GM21786 (cell line): ENCODE data around the gene FUCA2.
A peak's percentile ranks its signal among the peaks of the same experiment; 100 is the strongest.
"Not testable (repeated sequence)": the region's sequence is repeated elsewhere in the genome, so short reads cannot be mapped to it uniquely, and the experiment has no call there.

Experiments used
- ATAC-seq: cut with Tn5 transposase; IDR thresholded peaks from one replicate; pipeline ENCODE4 v1.9.1; 2021; ENCODE audit not compliant: unreplicated experiment

Gene FUCA2

DNA sequence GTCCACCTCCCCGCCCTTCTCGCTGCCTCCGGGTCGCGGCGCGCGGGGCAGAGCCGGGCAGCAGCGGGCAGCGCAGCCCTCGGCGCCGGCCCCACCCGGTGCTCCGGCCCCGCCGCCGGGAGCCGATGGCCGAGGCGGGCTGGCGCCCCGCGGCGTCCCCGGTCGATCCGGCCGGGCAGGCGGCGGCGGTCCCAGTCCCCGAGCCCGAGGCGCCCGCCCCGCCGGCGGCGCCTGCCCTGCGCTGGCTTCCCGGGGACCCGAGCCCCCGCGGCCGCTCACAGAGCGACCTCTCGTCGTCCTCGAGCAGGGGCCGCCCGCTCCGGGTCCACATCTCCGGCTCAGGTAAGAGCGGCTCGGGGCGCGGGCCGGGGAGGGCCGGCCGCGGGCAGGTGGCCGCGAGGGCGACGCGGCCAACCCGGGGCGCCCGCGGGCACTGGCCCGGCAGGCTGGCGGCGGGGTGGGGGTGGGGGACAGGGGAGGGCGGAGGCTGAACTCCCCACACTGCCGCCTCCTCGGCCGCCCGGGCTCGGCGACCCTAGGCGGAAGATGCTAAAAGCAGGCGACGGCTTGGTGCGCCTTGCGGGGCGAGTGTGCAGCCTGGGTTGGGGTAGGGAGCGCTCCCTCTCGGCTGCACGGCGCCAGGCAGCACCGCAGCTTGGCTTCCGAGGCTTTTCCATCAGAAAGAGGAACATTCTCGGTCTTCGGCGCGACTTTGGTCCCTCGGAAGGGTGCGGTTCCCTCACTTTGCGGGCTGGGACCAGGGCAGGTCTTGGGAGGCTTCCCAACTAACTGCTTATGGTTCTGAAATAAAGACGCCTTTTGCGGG, 25.6 kb upstream of the FUCA2 start:
- ATAC-seq: peak; percentile 51

DNA sequence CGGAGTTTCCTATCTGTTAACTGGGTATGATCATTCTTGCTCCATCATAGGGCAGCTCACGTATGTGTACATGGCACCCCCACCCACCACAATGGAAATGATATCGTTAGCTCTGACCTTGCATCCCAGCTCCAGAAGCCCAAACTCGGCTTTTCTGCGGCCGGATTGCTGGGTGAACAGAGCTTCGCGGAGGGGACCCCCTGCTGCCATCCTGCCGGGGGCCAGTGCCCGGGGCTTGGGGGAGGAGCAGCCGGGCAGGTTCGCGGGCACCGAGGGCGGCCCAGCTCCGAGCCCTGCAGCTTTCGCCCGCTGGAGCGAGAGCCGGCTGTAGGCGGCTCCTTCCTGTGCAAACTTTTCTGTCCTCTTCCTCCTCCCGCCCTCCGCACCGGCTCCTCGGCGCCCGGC, 24.9 kb upstream of the FUCA2 start:
- ATAC-seq: peak; percentile 67

- no peak for ATAC-seq
Measured at GRCh38 chr6:143535189-143535614, 23.7 kb upstream of the FUCA2 start.

- ATAC-seq: no peak
Measured at GRCh38 chr6:143531720-143532499, 20.4 kb upstream of the FUCA2 start.

DNA sequence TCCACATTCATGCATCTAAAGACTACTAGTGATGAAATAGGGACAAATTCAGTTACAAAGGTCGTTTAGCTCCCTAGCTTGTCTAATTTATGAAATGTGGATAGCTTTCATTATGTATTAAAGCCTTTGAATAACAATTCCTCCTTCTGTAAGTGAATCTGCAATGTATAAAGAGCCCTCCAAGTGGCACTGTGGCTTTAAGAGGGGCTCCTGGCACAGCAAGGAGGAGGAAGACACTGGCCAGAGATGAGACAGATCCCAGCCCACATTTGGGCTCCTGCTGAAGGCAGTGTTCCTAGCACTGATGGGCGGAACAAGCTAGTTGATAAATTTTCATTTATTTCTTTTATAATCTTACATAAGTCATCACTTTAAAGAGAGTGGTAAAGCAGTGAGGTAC, 17.6 kb upstream of the FUCA2 start:
- no peak for ATAC-seq

GRCh38 chr6:143528164-143528811, 16.8 kb upstream of the FUCA2 start:
- peak; percentile 78 for ATAC-seq

GRCh38 chr6:143527677-143528076, 16.2 kb upstream of the FUCA2 start:
- no peak for ATAC-seq

DNA sequence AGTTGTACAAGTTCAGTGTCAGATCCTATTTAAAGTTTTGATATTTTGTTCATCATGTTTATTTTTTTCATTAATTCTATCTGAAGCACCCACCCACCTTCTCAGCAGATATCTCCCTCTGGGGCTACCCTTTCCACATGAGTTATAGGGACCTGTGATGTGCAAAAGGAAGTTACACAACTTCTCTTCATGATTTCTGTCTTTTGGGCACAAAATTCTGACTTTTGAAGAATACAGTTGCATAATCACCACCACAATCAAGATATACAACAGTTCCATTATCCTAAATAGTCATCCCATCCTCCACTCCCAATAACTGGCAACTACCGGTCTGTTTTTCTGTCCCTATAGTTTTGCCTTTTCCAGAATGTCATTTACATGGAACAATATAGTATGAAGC, 13.8 kb upstream of the FUCA2 start:
- no peak for ATAC-seq

DNA sequence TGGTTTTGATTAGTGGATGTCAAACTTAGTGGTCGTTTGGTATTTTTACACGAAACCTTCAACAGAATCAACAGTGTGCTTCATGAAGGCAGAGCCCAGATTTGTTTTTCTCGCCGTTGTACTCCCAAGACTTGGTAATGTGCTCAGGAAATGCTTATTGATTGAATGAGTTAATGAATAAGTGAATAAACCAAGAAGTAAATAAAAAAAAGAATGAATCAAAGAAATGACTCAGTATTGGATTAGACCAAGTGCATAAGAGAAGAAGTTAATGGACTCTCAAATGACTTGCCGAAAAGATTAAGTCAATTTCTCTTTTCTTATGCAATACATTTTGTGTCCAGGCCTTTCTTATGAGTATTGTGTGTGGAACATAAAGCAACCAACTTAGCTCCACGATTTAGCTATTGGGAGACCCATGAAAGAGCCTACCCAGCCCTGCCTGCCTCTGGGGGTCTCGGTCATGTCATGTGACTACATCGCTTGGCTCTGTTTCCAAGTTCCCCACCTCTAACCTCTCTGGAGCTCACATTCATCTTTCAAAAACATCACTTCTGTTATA, 10.6 kb upstream of the FUCA2 start:
- no peak for ATAC-seq

DNA sequence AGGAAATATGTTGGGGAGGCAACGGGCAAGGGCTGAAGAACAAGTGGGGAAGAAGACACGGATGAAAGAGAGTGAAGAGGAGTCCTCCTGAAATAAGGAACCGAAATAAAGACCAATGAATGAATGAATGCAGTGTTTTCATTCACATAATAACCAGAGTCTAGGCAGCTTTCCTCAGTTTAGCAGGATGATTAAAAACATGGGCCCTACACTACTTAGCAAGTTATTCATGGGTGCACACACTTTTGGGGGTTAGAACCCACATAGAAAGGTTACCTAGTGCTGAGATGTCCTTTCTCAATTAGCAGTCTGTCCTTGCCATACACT, 5.9 kb upstream of the FUCA2 start:
- ATAC-seq: no peak

DNA sequence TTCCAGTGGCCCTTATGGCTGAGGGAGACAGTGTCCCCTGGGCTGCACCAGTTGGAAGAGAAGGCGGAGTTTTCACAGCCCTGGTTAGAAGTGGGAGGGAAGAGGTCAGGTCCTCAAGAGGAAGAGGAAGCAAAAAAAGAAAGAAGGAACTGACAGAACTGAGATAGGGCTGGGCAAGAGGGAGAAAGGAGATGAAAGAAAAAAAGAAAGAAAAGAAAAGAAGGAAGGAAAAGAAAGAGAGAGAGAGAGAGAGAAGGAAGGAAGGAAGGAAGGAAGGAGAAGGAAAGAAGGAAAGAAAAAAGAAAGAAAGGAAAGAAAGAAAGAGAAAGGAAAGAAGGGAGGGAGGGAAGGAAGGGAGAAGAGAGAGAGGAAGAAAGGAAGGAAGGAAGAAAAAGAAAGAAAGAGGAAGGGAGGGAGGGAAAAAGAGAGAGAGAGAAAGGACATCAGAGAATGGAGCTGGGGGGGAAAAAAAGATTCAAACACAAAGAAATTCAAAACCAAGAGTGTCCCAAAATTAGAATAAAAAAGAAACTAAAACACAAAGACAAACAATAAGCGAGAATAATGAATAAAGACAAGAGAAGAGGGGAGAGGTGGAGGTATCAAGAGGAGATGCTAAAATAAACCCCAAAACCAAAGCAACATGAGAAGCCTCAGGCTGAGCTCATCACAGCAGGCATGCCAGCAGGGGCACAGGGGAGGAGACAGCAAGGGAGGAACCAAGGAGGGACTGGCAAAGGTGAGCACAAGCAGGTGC, 5.3 kb upstream of the FUCA2 start:
- no peak for ATAC-seq

DNA sequence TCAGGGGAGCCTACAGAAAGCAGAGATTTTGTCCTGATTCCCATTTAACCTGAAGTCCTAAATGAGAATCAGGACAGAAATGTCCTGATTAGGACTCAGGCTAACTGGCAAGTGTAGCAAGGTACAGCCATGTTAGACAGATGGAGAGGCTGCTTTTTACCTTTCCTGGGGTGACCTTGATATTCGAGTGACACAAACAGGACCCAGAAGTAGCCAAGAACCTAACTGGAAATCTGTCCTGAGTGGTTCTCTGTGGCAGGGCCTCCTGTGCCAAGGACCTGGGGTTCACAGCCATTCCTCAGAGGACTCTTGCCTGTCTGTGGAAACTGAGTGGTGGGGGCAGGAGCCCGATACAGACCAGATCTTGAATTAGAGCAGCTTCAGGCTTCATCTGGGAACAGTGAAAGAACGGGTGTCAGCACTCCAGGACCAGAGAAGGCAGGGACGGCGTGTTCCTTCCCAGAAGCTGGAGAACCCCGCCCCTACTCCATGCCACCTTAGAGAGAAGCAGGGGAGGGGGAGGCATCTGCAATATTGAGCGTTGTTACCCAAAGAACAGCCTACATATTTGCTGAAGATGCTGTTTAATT, 4.3 kb upstream of the FUCA2 start:
- ATAC-seq: no peak

DNA sequence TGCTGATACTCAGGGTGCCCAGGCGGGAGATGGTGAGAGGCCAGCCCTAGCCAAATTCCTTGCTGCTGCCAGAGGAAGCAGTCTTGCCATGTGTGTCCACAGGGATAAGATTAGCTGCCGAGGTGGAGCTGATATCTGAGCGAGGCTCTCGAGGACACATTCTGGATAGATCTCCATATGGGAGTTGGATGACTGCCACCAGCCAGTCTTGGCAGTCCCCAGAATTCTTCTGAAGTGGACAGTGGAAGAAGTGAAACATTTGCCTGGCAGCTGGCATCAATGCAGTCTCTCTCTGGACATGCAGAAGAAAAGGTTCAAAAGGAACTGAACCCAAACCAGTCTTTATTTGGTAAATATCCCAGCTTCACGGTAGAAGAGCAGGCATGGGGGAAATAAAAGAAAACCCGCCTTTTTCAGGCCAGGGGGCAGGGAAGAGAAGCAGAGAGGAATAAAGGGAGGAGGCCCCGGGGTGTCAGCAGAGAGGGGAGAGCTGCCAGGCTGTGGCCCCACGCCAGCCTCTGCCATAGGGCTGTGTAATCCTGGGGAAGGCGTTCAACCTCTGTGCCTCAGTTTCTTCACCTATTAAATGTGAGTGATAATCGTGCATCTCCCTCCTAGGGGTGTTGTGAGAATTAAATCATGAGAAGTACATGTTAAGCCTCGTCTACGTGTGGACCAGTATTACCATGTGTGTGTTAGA, 3.7 kb upstream of the FUCA2 start:
- ATAC-seq: no peak

DNA sequence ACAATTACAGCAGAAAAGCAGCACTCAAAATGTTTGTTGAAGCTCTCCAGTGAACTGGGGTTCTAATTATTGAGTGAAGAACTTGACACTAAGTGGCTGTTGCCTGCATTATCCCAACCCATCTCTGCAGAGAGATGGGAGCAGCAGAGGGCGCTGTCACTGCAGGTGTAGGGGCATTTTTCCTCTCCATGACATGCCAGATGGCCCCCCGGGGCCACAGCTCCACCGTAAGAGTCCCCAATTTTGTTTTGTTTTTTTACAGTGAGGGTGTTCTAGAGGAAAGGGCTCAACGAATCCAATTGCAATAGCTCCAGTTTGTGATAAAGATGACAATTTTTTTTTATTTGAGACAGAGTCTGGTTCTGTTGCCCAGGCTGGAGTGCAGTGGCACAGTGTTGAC, 1.9 kb upstream of the FUCA2 start:
- peak; percentile 41 for ATAC-seq

DNA sequence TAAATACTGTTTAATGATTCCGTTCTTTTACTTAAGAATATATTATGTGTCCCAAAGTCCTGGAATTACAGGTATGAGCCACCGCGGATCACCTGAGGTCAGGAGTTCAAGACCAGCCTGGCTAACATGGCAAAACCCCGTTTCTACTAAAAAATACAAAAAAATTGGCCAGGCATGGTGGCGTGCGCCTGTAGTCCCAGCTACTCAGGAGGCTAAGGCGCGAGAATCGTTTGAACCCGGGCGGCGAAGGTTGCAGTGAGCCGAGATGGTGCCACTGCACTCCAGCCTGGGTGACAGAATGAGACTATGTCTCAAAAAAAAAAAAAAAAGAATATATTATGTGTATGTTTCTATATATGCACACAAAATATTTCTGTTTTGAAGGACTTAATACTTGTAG, 1.2 kb downstream of the FUCA2 start:
- not testable (repeated sequence) for ATAC-seq

DNA sequence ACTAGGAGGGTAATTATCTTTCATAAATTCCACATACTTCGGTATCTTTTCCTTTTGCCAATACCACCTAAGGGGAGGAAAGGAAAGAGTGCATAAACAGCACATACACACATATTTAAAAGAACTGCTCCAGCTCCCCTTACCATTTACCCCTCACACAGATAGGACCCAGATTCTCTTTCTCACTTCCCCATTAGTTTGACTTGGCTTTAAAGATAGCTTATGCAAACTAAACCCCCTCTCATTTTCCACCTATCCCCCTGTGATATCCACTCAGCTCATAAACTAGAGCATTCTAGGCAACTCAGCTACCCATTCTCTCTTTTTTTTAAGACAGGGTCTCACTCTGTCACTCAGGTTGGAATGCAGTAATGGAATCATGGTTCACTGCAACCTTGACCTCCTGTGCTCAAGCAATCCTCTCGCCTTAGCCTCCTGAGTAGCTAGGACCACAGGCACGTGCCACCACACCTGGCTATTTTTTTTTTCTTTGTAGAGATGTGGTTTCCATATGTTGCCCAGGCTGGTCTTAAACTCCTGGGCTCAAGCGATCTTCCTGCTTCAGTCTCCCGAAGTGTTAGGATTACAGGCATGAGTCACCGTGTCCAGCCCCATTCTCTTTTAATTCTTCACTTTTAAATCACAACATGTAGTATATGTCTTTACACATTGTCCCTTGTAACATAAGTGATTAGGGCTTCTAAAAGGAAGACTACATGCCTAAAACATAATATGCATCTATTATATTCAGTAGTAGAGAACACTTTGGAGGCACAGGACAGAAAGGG, 4.0 kb downstream of the FUCA2 start:
- peak; percentile 38 for ATAC-seq

GRCh38 chr6:143506620-143507019, 4.9 kb downstream of the FUCA2 start:
- no peak for ATAC-seq

GRCh38 chr6:143506199-143506598, 5.3 kb downstream of the FUCA2 start:
- no peak for ATAC-seq

- peak; percentile 28 for ATAC-seq
Measured at GRCh38 chr6:143505537-143505936, 6.0 kb downstream of the FUCA2 start.
